ENCODE data around the gene NIPBL.
"Not testable (repeated sequence)": the region's sequence is repeated elsewhere in the genome, so short reads cannot be mapped to it uniquely, and the experiment has no call there.

NIPBL gene

GRCh38 chr5:36841677-36842076 lies 34.9 kb upstream of the NIPBL start:
- TF ChIP-seq CTCF (IDR thresholded peaks at IDR 0.05; ENCODE audit: unreplicated experiment in 3 of 3) = no peak
- no peaks in the 10 kb centered on the region for H3K4me1 Mint-ChIP-seq
- H3K9me3 Mint-ChIP-seq = peaks cover 3% of the 10 kb centered on the region
- H3K27me3 Mint-ChIP-seq (ENCODE audit: low read depth) = peaks cover 15% of the 10 kb centered on the region
- no peak overlapping the region for H3K27ac Mint-ChIP-seq
- H3K36me3 Mint-ChIP-seq (ENCODE audit: low read depth) = no peaks in the 10 kb centered on the region
- H3K4me3 Mint-ChIP-seq = no peak overlapping the region

GRCh38 chr5:36842087-36842486 lies 34.5 kb upstream of the NIPBL start:
- H3K9me3 Mint-ChIP-seq = peaks cover 3% of the 10 kb centered on the region
- no peak overlapping the region for H3K27ac Mint-ChIP-seq

DNA sequence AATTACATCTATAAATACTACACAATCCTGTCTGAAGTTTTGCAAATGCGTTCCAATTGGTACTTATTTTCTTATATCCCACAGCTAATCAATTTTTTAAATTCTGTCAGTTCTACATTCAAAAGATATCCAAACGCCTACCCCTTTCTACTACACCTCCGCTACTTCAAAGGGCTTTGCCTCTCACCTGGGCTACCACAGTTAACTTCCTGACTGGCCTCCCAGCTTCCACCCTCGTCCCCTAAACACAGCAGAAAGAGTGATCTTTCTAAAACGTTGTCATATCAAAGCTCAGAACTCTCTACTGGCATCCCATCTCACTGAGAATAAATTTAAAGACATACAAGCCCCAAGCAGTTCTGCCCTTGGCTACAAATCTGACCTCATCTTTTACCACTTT lies 32.3 kb upstream of the NIPBL start:
- no peaks in the 10 kb centered on the region for H3K4me1 Mint-ChIP-seq
- H3K36me3 Mint-ChIP-seq (ENCODE audit: low read depth) = no peaks in the 10 kb centered on the region
- no peak overlapping the region for H3K27ac Mint-ChIP-seq
- no peak overlapping the region for H3K4me3 Mint-ChIP-seq
- peaks cover 5% of the 10 kb centered on the region for H3K27me3 Mint-ChIP-seq (ENCODE audit: low read depth)
- H3K9me3 Mint-ChIP-seq = peaks cover 7% of the 10 kb centered on the region
- TF ChIP-seq CTCF (IDR thresholded peaks at IDR 0.05; ENCODE audit: unreplicated experiment in 3 of 3) = no peak

More at GRCh38 chr5:36842087-36842486, 34.5 kb upstream of the NIPBL start:
- Mint-ChIP-seq H3K36me3 (ENCODE audit: low read depth) (no peaks in the 10 kb centered on the region), H3K4me1 (no peaks in the 10 kb centered on the region), H3K4me3 (no peak overlapping the region), H3K27me3 (ENCODE audit: low read depth) (peaks cover 15% of the 10 kb centered on the region)
- no peak for TF ChIP-seq CTCF (IDR thresholded peaks at IDR 0.05; ENCODE audit: unreplicated experiment in 3 of 3)

DNA sequence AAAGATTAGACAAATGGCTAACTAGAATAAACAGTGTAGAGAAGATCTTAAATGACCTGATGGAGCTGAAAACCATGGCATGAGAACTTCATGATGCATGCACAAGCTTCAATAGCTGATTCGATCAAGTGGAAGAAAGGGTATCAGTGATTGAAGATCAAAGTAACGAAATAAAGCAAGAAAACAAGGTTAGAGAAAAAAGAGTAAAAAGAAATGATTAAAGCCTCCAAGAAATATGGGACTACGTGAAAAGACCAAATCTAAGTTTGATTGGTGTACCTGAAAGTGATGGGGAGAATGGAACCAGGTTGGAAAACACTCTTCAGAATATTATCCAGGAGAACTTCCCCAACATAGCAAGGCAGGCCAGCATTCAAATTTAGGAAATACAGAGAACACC lies 28.0 kb upstream of the NIPBL start:
- not testable (repeated sequence) for H3K27me3 Mint-ChIP-seq (ENCODE audit: low read depth); H3K36me3 Mint-ChIP-seq (ENCODE audit: low read depth); H3K27ac Mint-ChIP-seq; H3K4me3 Mint-ChIP-seq; H3K4me1 Mint-ChIP-seq
- H3K9me3 Mint-ChIP-seq = peaks cover 18% of the 10 kb centered on the region

- not testable (repeated sequence) for H3K36me3 Mint-ChIP-seq (ENCODE audit: low read depth); H3K27me3 Mint-ChIP-seq (ENCODE audit: low read depth)
- H3K9me3 Mint-ChIP-seq = peaks cover 18% of the 10 kb centered on the region
These were observed 23.7 kb upstream of the NIPBL start for GRCh38 chr5:36852903-36853302.

DNA sequence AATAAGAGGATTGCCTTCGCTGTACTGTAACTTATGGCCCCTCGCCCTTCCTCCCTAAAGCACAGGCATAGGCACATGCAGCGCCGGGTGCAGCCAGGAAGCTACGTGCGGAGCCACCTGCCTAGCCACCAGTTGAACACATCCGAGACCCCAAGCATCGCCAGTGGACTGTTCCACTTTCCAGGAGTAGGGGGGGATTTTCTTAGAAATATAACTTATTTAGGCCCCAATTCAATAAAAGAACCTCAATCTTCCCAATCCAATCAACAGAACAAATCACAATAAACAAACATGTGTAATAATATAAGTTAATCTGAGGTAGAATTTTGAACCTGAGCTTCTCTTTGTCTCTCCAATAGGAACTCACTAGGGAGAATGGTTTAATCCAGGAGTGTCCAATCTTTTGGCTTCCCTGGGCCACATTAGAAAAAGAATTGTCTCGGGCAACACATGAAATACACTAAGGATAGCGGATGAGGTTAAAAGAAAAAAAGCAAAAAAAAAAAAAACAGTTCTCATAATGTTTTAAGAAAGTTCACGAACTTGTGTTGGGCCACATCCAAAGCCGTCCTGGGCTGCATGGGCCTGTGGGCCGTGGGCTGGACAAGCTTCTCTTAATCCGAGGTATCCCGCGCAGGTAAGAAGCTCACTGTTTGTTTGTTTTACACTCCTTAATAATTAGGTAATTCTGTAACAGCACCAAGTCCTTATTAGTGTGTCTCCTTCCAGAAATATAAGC lies 22.0 kb upstream of the NIPBL start:
- Mint-ChIP-seq H3K9me3 (peaks cover 14% of the 10 kb centered on the region), H3K36me3 (ENCODE audit: low read depth) (no peaks in the 10 kb centered on the region), H3K27me3 (ENCODE audit: low read depth) (peaks cover 3% of the 10 kb centered on the region), H3K4me3 (no peak overlapping the region), H3K27ac (no peak overlapping the region), H3K4me1 (no peaks in the 10 kb centered on the region)
- TF ChIP-seq CTCF (IDR thresholded peaks at IDR 0.05; ENCODE audit: unreplicated experiment in 3 of 3) = no peak

More at GRCh38 chr5:36852903-36853302, 23.7 kb upstream of the NIPBL start:
- not testable (repeated sequence) for H3K27ac Mint-ChIP-seq, H3K4me3 Mint-ChIP-seq, H3K4me1 Mint-ChIP-seq

DNA sequence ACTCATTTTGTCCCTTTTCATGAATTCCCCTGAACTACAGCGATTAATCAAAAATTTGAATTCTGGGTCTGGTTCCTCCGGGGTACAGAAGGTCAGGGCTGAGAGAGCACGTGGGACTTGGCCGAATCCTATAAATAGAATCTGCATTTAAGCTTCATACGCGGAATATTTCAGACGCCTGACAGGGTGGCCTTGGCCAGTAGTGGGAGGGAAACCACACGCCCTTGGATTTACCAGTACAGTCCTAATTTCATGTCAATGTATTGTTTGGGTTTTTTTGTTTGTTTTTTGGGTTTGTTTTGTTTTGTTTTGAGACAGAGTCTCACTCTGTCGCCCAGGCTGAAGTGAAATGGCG lies 21.5 kb upstream of the NIPBL start:
- H3K36me3 Mint-ChIP-seq (ENCODE audit: low read depth) = no peaks in the 10 kb centered on the region
- peaks cover 3% of the 10 kb centered on the region for H3K27me3 Mint-ChIP-seq (ENCODE audit: low read depth)
- no peak overlapping the region for H3K27ac Mint-ChIP-seq
- H3K4me1 Mint-ChIP-seq = no peaks in the 10 kb centered on the region
- H3K4me3 Mint-ChIP-seq = no peak overlapping the region
- no peak for TF ChIP-seq CTCF (IDR thresholded peaks at IDR 0.05; ENCODE audit: unreplicated experiment in 3 of 3)
- peaks cover 10% of the 10 kb centered on the region for H3K9me3 Mint-ChIP-seq

Measured in nephron (organoid).